ENCODE data around the gene DDX21. TPM values are rescaled to one million over a fixed set of nuclear protein-coding genes. Genes with fewer than 3 reads are reported as not detected.

The DDX21 gene
- polyA plus RNA-seq, 3 donors = 9.8 to 39.3 (median 13.6) TPM

- H3K36me3 ChIP-seq (replicated peaks in 1 of 2; ENCODE audit: control insufficient read depth in 1 of 2, insufficient read depth in 2 of 2, low read length in 2 of 2) = peaks cover 0 to 10% of the 10 kb centered on the region in 2 donors
Observed at GRCh38 chr10:69022611-69023010, 66.6 kb downstream of the DDX21 start.

GRCh38 chr10:69025370-69025896 is 69.5 kb downstream of the DDX21 start:
- no peaks in the 10 kb centered on the region for H3K36me3 ChIP-seq (replicated peaks in 1 of 2; ENCODE audit: control insufficient read depth in 1 of 2, insufficient read depth in 2 of 2, low read length in 2 of 2)
- no peak for TF ChIP-seq CTCF (IDR thresholded peaks at IDR 0.05)
- H3K27ac ChIP-seq (ENCODE audit: low read depth in 1 of 2, low read length in 2 of 2) = no peak overlapping the region
- H3K9me3 ChIP-seq (replicated peaks in 1 of 2; ENCODE audit: control insufficient read depth in 1 of 2, insufficient read depth in 1 of 2, low read length in 2 of 2) = no peaks in the 10 kb centered on the region
- Mint-ChIP-seq H3K4me1 (peaks cover 7% of the 10 kb centered on the region), H3K36me3 (no peaks in the 10 kb centered on the region), H3K9me3 (no peaks in the 10 kb centered on the region), H3K27ac (no peak overlapping the region), H3K4me3 (no peak overlapping the region), H3K27me3 (ENCODE audit: low read depth in 3 of 3) (no peaks in the 10 kb centered on the region)
- H2AFZ ChIP-seq (ENCODE audit: insufficient read depth, low read depth, low read length, poor library complexity, severe bottlenecking) = no peak overlapping the region
- no peak overlapping the region for H3K4me3 ChIP-seq (replicated peaks in 1 of 3; ENCODE audit: low read depth in 2 of 3, low read length in 3 of 3)
- WGBS (ENCODE audit: insufficient coverage) = 100% methylated on average over 1 of the region's 4 CpGs
- no peak for DNase-seq
- no peaks in the 10 kb centered on the region for H3K27me3 ChIP-seq (ENCODE audit: control insufficient read depth in 2 of 2, insufficient read depth in 2 of 2, low read length in 2 of 2)
- H3K79me2 ChIP-seq (ENCODE audit: insufficient read depth, low read length) = no peaks in the 10 kb centered on the region
- no peaks in the 10 kb centered on the region for H4K20me1 ChIP-seq (ENCODE audit: insufficient read depth, low read length)
- H3K4me1 ChIP-seq (ENCODE audit: control insufficient read depth in 1 of 2, insufficient read depth in 2 of 2, low read length in 2 of 2) = peaks cover 4 to 5% of the 10 kb centered on the region in 2 donors
- H3K4me2 ChIP-seq (replicated peaks; ENCODE audit: extremely low read depth, low read length, poor library complexity, severe bottlenecking) = no peak overlapping the region
- intact Hi-C loops (cut with micrococcal nuclease) = no loop called here
- H3K9ac ChIP-seq (ENCODE audit: insufficient read depth, low read length, poor library complexity, severe bottlenecking) = no peak overlapping the region

More at GRCh38 chr10:69022611-69023010, 66.6 kb downstream of the DDX21 start:
- no peaks in the 10 kb centered on the region for H3K27me3 ChIP-seq (ENCODE audit: control insufficient read depth in 2 of 2, insufficient read depth in 2 of 2, low read length in 2 of 2)
- no peak overlapping the region for H2AFZ ChIP-seq (ENCODE audit: insufficient read depth, low read depth, low read length, poor library complexity, severe bottlenecking)
- intact Hi-C loops (cut with micrococcal nuclease) = no loop called here
- no peak for TF ChIP-seq CTCF (IDR thresholded peaks at IDR 0.05)
- Mint-ChIP-seq H3K36me3 (peaks cover 8 to 9% of the 10 kb centered on the region in 2 donors), H3K27me3 (ENCODE audit: low read depth in 3 of 3) (no peaks in the 10 kb centered on the region), H3K4me1 (peaks cover 3% of the 10 kb centered on the region), H3K27ac (no peak overlapping the region), H3K9me3 (no peaks in the 10 kb centered on the region), H3K4me3 (no peak overlapping the region)
- WGBS (ENCODE audit: insufficient coverage) = 100% methylated on average over 11 of the region's 19 CpGs
- H3K9me3 ChIP-seq (replicated peaks in 1 of 2; ENCODE audit: control insufficient read depth in 1 of 2, insufficient read depth in 1 of 2, low read length in 2 of 2) = no peaks in the 10 kb centered on the region
- no peak overlapping the region for H3K9ac ChIP-seq (ENCODE audit: insufficient read depth, low read length, poor library complexity, severe bottlenecking)
- H3K27ac ChIP-seq (ENCODE audit: low read depth in 1 of 2, low read length in 2 of 2) = no peak overlapping the region
- no peak overlapping the region for H3K4me2 ChIP-seq (replicated peaks; ENCODE audit: extremely low read depth, low read length, poor library complexity, severe bottlenecking)
- no peak overlapping the region for H3K4me3 ChIP-seq (replicated peaks in 1 of 3; ENCODE audit: low read depth in 2 of 3, low read length in 3 of 3)
- H4K20me1 ChIP-seq (ENCODE audit: insufficient read depth, low read length) = no peaks in the 10 kb centered on the region
- no peak for DNase-seq
- no peaks in the 10 kb centered on the region for H3K79me2 ChIP-seq (ENCODE audit: insufficient read depth, low read length)
- H3K4me1 ChIP-seq (ENCODE audit: control insufficient read depth in 1 of 2, insufficient read depth in 2 of 2, low read length in 2 of 2) = peaks cover 3 to 4% of the 10 kb centered on the region in 2 donors

Data from CD14-positive monocyte (primary cell).